C4-2B (cell line): ENCODE data around the gene PFKFB4.

Experiments used
- ZFX ChIP-seq: fragments of 450-650 bp; IDR thresholded peaks from 2 replicates; pipeline ENCODE4 v1.6.1; 2017
- TF ChIP-seq, protein P1 (sequence below): fragments of 450-650 bp; conservative IDR thresholded peaks from 2 replicates; pipeline ENCODE4 v1.5.1; 2017; ENCODE audit warnings: mild to moderate bottlenecking

DNA sequence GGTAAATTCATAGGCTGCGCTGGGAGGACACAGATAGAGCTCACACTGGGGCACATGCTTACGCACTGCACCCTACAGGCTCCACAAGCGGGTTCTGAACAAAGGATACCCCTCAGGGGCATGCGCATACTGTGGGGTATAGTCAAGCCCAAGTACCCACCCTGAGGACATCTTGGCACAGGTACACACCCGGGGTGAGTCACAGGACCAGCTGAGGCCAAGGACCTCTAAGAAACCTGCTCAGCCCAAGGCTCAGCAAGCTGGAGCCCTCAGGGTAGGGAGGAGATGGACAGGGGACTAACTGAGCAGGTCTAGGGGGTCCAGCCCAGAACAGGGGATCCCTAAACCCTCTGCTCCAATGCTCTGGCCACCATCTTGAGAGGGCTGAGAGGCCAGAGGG is 55.9 kb downstream of the PFKFB4 start:
- TF ChIP-seq, protein P1, sequence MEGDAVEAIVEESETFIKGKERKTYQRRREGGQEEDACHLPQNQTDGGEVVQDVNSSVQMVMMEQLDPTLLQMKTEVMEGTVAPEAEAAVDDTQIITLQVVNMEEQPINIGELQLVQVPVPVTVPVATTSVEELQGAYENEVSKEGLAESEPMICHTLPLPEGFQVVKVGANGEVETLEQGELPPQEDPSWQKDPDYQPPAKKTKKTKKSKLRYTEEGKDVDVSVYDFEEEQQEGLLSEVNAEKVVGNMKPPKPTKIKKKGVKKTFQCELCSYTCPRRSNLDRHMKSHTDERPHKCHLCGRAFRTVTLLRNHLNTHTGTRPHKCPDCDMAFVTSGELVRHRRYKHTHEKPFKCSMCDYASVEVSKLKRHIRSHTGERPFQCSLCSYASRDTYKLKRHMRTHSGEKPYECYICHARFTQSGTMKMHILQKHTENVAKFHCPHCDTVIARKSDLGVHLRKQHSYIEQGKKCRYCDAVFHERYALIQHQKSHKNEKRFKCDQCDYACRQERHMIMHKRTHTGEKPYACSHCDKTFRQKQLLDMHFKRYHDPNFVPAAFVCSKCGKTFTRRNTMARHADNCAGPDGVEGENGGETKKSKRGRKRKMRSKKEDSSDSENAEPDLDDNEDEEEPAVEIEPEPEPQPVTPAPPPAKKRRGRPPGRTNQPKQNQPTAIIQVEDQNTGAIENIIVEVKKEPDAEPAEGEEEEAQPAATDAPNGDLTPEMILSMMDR, result no peak
- TF ChIP-seq ZFX, result no peak
